Non-pigmented ciliary epithelial cell (primary cell): ENCODE measurements around the gene NACC2.
"Not testable (repeated sequence)": the region's sequence is repeated elsewhere in the genome, so short reads cannot be mapped to it uniquely, and the experiment has no call there.

Experiments
- DNase-seq: peaks from one replicate; pipeline ENCODE4 v3.0.0-alpha.2; 2010; ENCODE audit warnings: low read depth

The NACC2 gene

GRCh38 chr9:135979547-135980166 lies 115.4 kb downstream of the NACC2 start:
- DNase-seq: no peak

- DNase-seq: no peak
These were observed 116.2 kb downstream of the NACC2 start for GRCh38 chr9:135978642-135979546.

- no peak for DNase-seq
These were observed 118.1 kb downstream of the NACC2 start for GRCh38 chr9:135976944-135977343.

- no peak for DNase-seq
These were observed 118.6 kb downstream of the NACC2 start for GRCh38 chr9:135976531-135976930.

GRCh38 chr9:135975834-135976233 lies 119.3 kb downstream of the NACC2 start:
- DNase-seq: no peak

GRCh38 chr9:135974220-135974573 lies 120.9 kb downstream of the NACC2 start:
- no peak for DNase-seq

- no peak for DNase-seq
These were observed 121.5 kb downstream of the NACC2 start for GRCh38 chr9:135973277-135974219.

GRCh38 chr9:135971892-135972291 lies 123.2 kb downstream of the NACC2 start:
- DNase-seq: no peak

- DNase-seq: no peak
These were observed 123.8 kb downstream of the NACC2 start for GRCh38 chr9:135971111-135971766.

GRCh38 chr9:135970128-135970815 lies 124.8 kb downstream of the NACC2 start:
- no peak for DNase-seq

- no peak for DNase-seq
These were observed 125.9 kb downstream of the NACC2 start for GRCh38 chr9:135969064-135969683.

GRCh38 chr9:135968601-135969000 lies 126.5 kb downstream of the NACC2 start:
- DNase-seq: no peak

- no peak for DNase-seq
These were observed 127.0 kb downstream of the NACC2 start for GRCh38 chr9:135968083-135968476.

- not testable (repeated sequence) for DNase-seq
These were observed 128.2 kb downstream of the NACC2 start for GRCh38 chr9:135966916-135967260.

GRCh38 chr9:135965124-135965756 lies 129.8 kb downstream of the NACC2 start:
- no peak for DNase-seq

- no peak for DNase-seq
These were observed 131.2 kb downstream of the NACC2 start for GRCh38 chr9:135963938-135964337.

GRCh38 chr9:135963338-135963737 lies 131.8 kb downstream of the NACC2 start:
- no peak for DNase-seq

GRCh38 chr9:135962696-135963307 lies 132.3 kb downstream of the NACC2 start:
- no peak for DNase-seq

- no peak for DNase-seq
These were observed 133.0 kb downstream of the NACC2 start for GRCh38 chr9:135961811-135962695.
